Measurements from ENCODE around the gene SAMD9. TPM values are rescaled to one million over a fixed set of nuclear protein-coding genes. Genes with fewer than 3 reads are reported as not detected.
"Not testable (repeated sequence)": the region's sequence is repeated elsewhere in the genome, so short reads cannot be mapped to it uniquely, and the experiment has no call there.

The SAMD9 gene
- total RNA-seq, 1 donor = 57.5 TPM

- TF ChIP-seq, protein P1, sequence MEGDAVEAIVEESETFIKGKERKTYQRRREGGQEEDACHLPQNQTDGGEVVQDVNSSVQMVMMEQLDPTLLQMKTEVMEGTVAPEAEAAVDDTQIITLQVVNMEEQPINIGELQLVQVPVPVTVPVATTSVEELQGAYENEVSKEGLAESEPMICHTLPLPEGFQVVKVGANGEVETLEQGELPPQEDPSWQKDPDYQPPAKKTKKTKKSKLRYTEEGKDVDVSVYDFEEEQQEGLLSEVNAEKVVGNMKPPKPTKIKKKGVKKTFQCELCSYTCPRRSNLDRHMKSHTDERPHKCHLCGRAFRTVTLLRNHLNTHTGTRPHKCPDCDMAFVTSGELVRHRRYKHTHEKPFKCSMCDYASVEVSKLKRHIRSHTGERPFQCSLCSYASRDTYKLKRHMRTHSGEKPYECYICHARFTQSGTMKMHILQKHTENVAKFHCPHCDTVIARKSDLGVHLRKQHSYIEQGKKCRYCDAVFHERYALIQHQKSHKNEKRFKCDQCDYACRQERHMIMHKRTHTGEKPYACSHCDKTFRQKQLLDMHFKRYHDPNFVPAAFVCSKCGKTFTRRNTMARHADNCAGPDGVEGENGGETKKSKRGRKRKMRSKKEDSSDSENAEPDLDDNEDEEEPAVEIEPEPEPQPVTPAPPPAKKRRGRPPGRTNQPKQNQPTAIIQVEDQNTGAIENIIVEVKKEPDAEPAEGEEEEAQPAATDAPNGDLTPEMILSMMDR (IDR thresholded peaks at IDR 0.05; ENCODE audit: insufficient read depth, low read length) = no peak
- DNase-seq (ENCODE audit: low read depth) = no peak
- H3K4me3 ChIP-seq (ENCODE audit: low read depth, low read length) = no peak overlapping the region
Measured at GRCh38 chr7:93146036-93146435, 28.3 kb upstream of the SAMD9 start.

GRCh38 chr7:93145354-93145753 is 27.6 kb upstream of the SAMD9 start:
- DNase-seq (ENCODE audit: low read depth) = no peak
- TF ChIP-seq, protein P1 (IDR thresholded peaks at IDR 0.05; ENCODE audit: insufficient read depth, low read length) = no peak

DNA sequence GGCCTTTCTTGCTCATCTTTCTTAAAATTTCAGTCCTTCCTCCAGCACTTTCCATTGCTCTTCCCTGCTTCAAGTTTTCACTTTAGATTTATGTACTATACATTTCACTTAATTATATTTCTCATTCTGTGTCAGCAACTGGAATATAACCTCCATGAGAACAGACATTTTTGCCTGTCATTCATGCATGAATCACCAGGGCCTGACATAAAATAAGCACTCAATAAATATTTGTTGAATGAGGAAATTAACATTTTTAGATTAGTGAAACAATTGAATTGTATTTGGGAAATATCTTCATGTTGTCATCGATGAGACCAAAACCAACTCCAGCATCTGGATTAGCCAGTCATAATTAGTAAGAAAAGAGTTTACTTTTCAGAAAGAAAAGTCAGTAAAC is 24.3 kb upstream of the SAMD9 start:
- no peak overlapping the region for H3K4me3 ChIP-seq (ENCODE audit: low read depth, low read length)
- no peak for DNase-seq (ENCODE audit: low read depth)
- TF ChIP-seq, protein P1 (IDR thresholded peaks at IDR 0.05; ENCODE audit: insufficient read depth, low read length) = no peak

More at GRCh38 chr7:93145354-93145753, 27.6 kb upstream of the SAMD9 start:
- no peak overlapping the region for H3K4me3 ChIP-seq (ENCODE audit: low read depth, low read length)

DNA sequence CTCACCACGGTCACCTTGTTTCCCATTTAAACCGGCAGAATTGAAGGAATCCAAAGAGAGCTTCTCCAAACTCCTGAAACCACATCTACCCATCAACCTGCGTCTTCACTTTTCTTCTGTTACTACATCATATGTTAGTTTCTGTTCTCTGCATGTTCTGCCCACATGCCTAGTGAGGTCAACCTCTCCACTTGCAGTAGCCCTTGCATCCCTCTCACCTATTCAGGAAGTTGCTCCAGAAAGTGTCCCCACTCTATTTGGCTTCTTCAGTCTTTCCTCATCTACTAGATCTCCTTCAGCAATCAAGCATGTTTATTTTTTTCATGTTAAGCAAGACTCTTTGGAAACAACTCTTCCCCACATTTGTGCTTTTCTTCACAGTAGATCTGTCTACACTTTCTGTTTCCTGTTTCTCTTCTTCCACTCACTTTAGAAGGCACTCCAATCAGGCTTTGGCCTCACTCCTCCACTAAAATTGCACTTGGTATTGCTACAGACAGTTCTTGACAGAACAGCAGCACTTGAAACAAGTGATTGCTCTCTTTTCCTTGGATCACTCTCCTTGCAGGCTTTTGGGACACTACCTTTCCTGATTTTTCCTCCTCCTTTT is 22.9 kb upstream of the SAMD9 start:
- no peak for DNase-seq (ENCODE audit: low read depth)
- H3K4me3 ChIP-seq (ENCODE audit: low read depth, low read length) = no peak overlapping the region
- TF ChIP-seq, protein P1 (IDR thresholded peaks at IDR 0.05; ENCODE audit: insufficient read depth, low read length) = no peak

DNA sequence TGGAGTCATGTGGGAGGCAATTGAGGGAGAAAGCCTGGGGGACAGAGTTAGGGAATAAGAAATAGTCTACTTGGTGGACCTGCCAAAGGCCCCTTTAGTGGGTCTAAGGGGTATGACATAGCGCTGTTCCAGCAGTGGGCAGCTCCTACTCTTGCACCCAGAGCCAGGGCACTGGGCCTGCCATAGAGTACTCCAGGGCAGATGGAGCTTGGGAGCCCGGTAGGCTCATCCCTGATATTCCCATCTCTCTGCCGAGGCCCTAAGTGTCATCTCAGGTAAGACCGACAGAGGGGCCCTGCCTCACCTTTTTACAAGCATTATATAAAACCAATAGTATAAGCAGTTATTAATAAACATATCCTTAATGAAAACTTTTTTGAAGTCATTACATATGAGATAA is 20.8 kb upstream of the SAMD9 start:
- no peak overlapping the region for H3K4me3 ChIP-seq (ENCODE audit: low read depth, low read length)
- DNase-seq (ENCODE audit: low read depth) = no peak
- TF ChIP-seq, protein P1 (IDR thresholded peaks at IDR 0.05; ENCODE audit: insufficient read depth, low read length) = no peak

DNA sequence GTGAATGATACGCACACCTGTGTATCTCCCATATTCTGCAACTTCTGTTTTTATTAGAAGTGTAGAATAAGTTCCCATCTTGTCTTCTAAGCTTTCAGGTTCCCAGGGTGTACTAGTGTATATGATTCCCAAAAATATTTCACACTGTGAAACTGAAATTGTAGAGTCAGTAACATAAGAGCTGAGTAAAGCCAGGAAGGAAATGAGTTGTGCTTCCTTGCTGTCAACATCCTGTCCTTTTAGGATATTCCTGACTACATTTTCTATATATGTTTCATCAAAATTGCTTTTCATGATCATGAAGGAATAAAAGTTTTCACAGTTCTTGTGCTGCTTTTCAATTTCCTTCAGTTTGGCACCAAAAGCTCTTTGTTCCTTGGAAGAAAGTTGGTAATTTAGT is 15.2 kb upstream of the SAMD9 start:
- no peak overlapping the region for H3K4me3 ChIP-seq (ENCODE audit: low read depth, low read length)
- no peak for DNase-seq (ENCODE audit: low read depth)
- TF ChIP-seq, protein P1 (IDR thresholded peaks at IDR 0.05; ENCODE audit: insufficient read depth, low read length) = no peak

DNA sequence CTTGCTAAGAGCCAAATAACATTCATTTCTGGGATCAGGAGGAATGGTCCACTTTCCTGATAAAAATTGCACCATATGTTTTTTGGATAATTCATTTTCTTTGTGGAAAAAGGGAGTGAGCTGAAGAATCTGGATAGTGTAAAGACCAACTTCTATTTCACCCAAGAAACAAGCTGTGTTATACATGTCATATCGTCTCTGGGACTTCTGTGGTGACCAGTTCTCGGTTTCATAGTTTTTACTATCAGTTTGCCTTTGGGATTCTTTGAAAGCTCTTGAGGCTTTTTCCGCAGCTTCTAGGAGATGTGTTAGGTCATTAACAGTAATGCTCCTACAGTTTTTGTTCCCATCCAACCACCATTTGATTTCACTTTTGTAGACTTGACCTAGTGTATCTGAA is 14.4 kb upstream of the SAMD9 start:
- TF ChIP-seq, protein P1 (IDR thresholded peaks at IDR 0.05; ENCODE audit: insufficient read depth, low read length) = no peak
- DNase-seq (ENCODE audit: low read depth) = no peak
- H3K4me3 ChIP-seq (ENCODE audit: low read depth, low read length) = no peak overlapping the region

DNA sequence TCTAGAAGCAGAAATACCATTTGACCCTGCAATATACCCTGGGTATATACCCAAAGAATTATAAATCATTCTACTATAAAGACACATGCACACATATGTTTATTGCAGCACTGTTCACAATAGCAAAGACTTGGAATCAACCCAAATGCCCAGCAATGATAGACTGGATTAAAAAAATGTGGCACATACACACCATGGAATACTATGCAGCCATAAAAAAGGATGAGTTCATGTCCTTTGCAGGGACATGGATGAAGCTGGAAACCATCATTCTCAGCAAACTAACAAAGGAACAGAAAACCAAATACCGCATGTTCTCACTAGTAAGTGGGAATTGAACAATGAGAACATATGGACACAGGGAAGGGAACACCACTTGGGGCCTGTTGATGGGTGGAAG is 9.2 kb upstream of the SAMD9 start:
- not testable (repeated sequence) for H3K4me3 ChIP-seq (ENCODE audit: low read depth, low read length); DNase-seq (ENCODE audit: low read depth)

DNA sequence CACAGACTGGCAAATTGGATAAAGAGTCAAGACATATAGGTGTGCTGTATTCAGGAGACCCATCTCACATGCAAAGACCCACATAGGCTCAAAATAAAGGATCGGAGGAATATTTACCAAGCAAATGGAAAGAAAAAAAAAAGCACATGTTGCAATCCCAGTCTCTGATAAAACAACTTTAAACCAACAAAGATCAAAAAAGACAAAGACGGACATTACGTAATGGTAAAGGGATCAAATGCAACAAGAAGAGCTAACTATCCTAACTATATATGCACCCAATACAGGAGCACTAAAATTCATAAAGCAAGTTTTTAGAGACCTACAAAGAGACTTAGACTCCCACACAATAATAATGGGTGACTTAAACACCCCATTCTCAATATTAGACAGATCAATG is 5.8 kb upstream of the SAMD9 start:
- not testable (repeated sequence) for H3K4me3 ChIP-seq (ENCODE audit: low read depth, low read length); DNase-seq (ENCODE audit: low read depth)

Measured in fibroblast of the aortic adventitia (primary cell).